Loucy (cell line): Measurements from ENCODE around the gene PDGFD.

ENCODE experiments used
- H2AFZ ChIP-seq: fragments of 200-600 bp; sonication (generic); 2 replicates; pipeline ENCODE4 v1.6.0; 2016; ENCODE audit warnings: antibody characterized with exemption, mild to moderate bottlenecking, low read length, moderate library complexity
- H3F3A ChIP-seq: fragments of 200-600 bp; 2 replicates; pipeline ENCODE4 v1.6.0; 2016; ENCODE audit warnings: antibody characterized with exemption, low read depth, mild to moderate bottlenecking
- H3K27me3 ChIP-seq: fragments of 200-600 bp; sonication (generic); 2 replicates; pipeline ENCODE4 v1.6.1; 2014; ENCODE audit warnings: low read length, mild to moderate bottlenecking; ENCODE audit not compliant: insufficient read depth, poor library complexity, severe bottlenecking
- H3K36me3 ChIP-seq: fragments of 200-600 bp; sonication (generic); 2 replicates; pipeline ENCODE4 v1.6.1; 2016; ENCODE audit warnings: low read length; ENCODE audit not compliant: insufficient read depth
- H3K4me1 ChIP-seq: fragments of 200-600 bp; sonication (generic); 2 replicates; pipeline ENCODE4 v1.5.1; 2014; ENCODE audit warnings: low read length, mild to moderate bottlenecking; ENCODE audit not compliant: insufficient read depth, poor library complexity, severe bottlenecking
- H3K4me2 ChIP-seq: fragments of 200-600 bp; sonication (generic); 2 replicates; pipeline ENCODE4 v1.6.0; 2014; ENCODE audit warnings: antibody characterized with exemption, low read length, low read depth, mild to moderate bottlenecking; ENCODE audit not compliant: poor library complexity, severe bottlenecking
- H3K4me3 ChIP-seq: fragments of 200-600 bp; sonication (generic); 2 replicates; pipeline ENCODE4 v1.5.1; 2014; ENCODE audit warnings: low read length, mild to moderate bottlenecking, mixed read lengths; ENCODE audit not compliant: poor library complexity, severe bottlenecking
- H3K79me2 ChIP-seq: fragments of 200-600 bp; sonication (generic); 2 replicates; pipeline ENCODE4 v1.6.1; 2014; ENCODE audit warnings: low read length; ENCODE audit not compliant: insufficient read depth
- H3K9ac ChIP-seq: fragments of 200-600 bp; sonication (generic); 2 replicates; pipeline ENCODE4 v1.6.0; 2014; ENCODE audit warnings: mild to moderate bottlenecking, low read depth, low read length, moderate library complexity; ENCODE audit not compliant: poor library complexity, severe bottlenecking
- H3K9me2 ChIP-seq: fragments of 200-600 bp; sonication (generic); replicated peaks from 2 replicates; pipeline ENCODE4 v1.6.1; 2016; ENCODE audit warnings: low read depth, low read length, mixed read lengths
- H3K9me3 ChIP-seq: fragments of 200-600 bp; sonication (generic); 2 replicates; pipeline ENCODE4 v1.6.1; 2014; ENCODE audit warnings: mild to moderate bottlenecking, antibody characterized with exemption, low read length, low read depth; ENCODE audit not compliant: insufficient read depth
- H4K20me1 ChIP-seq: fragments of 200-600 bp; sonication (generic); 2 replicates; pipeline ENCODE4 v1.6.0; 2014; ENCODE audit warnings: antibody characterized with exemption, low read length, mild to moderate bottlenecking; ENCODE audit not compliant: insufficient read depth, poor library complexity, severe bottlenecking
- CTCF ChIP-seq: fragments of 200-600 bp; sonication (generic); conservative IDR thresholded peaks from 2 replicates; pipeline ENCODE4 v1.5.1; 2014; ENCODE audit warnings: mild to moderate bottlenecking, antibody characterized with exemption, low read length
- EZH2phosphoT487 ChIP-seq: fragments of 200-600 bp; IDR thresholded peaks from 2 replicates; pipeline ENCODE4 v1.6.1; 2018; ENCODE audit warnings: antibody characterized with exemption, mild to moderate bottlenecking, moderate library complexity, borderline replicate concordance

PDGFD gene

GRCh38 chr11:103883291-103883690 is 280.7 kb downstream of the PDGFD start:
- H3K79me2 ChIP-seq = no peaks in the 10 kb centered on the region
- H3K4me2 ChIP-seq = no peak overlapping the region
- no peaks in the 10 kb centered on the region for H3K9me2 ChIP-seq
- H3K9ac ChIP-seq = no peak overlapping the region
- H3K4me3 ChIP-seq = no peak overlapping the region
- H3F3A ChIP-seq = no peaks in the 10 kb centered on the region
- no peaks in the 10 kb centered on the region for H3K36me3 ChIP-seq
- H2AFZ ChIP-seq = no peak overlapping the region
- H3K4me1 ChIP-seq = no peaks in the 10 kb centered on the region
- no peak for TF ChIP-seq CTCF
- no peak for TF ChIP-seq EZH2phosphoT487
- no peaks in the 10 kb centered on the region for H4K20me1 ChIP-seq
- H3K9me3 ChIP-seq = no peaks in the 10 kb centered on the region
- H3K27me3 ChIP-seq = no peaks in the 10 kb centered on the region

GRCh38 chr11:103881584-103881983 is 282.4 kb downstream of the PDGFD start:
- H3K9me3 ChIP-seq = no peaks in the 10 kb centered on the region
- no peak overlapping the region for H3K4me2 ChIP-seq

GRCh38 chr11:103880968-103881367 is 283.0 kb downstream of the PDGFD start:
- Histone ChIP-seq H3K9me2 (no peaks in the 10 kb centered on the region), H3K4me2 (no peak overlapping the region), H3K36me3 (no peaks in the 10 kb centered on the region), H3F3A (no peaks in the 10 kb centered on the region), H2AFZ (no peak overlapping the region), H3K79me2 (no peaks in the 10 kb centered on the region), H3K4me1 (peaks cover 6% of the 10 kb centered on the region), H3K4me3 (no peak overlapping the region), H3K9ac (no peak overlapping the region), H3K27me3 (no peaks in the 10 kb centered on the region), H3K9me3 (no peaks in the 10 kb centered on the region), H4K20me1 (no peaks in the 10 kb centered on the region)
- TF ChIP-seq CTCF (no peak), EZH2phosphoT487 (no peak)

More at GRCh38 chr11:103881584-103881983, 282.4 kb downstream of the PDGFD start:
- H3K4me3 ChIP-seq = no peak overlapping the region
- no peaks in the 10 kb centered on the region for H3K79me2 ChIP-seq
- no peaks in the 10 kb centered on the region for H3K27me3 ChIP-seq
- TF ChIP-seq EZH2phosphoT487 = no peak
- no peak for TF ChIP-seq CTCF
- H3K9ac ChIP-seq = no peak overlapping the region
- no peaks in the 10 kb centered on the region for H3K36me3 ChIP-seq
- no peak overlapping the region for H2AFZ ChIP-seq
- no peaks in the 10 kb centered on the region for H4K20me1 ChIP-seq
- no peaks in the 10 kb centered on the region for H3F3A ChIP-seq
- no peaks in the 10 kb centered on the region for H3K4me1 ChIP-seq
- no peaks in the 10 kb centered on the region for H3K9me2 ChIP-seq
